CD4-positive, alpha-beta T cell treated with Interleukin-6 at 100 ng/mL for 8 hours (primary cell): ENCODE results near the gene CLEC4D.
"Not testable (repeated sequence)": the region's sequence is repeated elsewhere in the genome, so short reads cannot be mapped to it uniquely, and the experiment has no call there.

ENCODE experiments used
- DNase-seq: peaks from one replicate; pipeline ENCODE4 v3.0.0-alpha.2; 2020; ENCODE audit warnings: mixed read lengths, low spot score

CLEC4D gene

DNA sequence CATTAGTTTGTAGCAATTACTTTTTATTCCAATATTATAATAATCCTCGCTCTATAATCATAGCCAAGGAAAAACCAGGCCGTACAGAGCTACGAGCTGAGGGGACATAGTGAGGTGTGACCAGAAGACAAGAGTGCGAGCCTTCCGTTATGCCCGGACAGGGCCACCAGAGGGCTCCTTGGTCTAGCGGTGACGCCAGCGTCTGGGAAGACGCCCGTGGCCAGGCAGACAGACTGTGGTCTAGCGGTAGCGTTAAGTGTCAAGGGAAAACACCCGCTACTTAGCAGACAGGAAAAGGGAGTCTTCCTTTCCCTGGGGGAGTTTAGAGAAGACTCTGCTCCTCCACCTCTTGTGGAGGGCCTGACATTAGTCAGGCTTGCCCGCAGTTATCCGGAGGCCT is 24.5 kb downstream of the CLEC4D start:
- not testable (repeated sequence) for DNase-seq

DNA sequence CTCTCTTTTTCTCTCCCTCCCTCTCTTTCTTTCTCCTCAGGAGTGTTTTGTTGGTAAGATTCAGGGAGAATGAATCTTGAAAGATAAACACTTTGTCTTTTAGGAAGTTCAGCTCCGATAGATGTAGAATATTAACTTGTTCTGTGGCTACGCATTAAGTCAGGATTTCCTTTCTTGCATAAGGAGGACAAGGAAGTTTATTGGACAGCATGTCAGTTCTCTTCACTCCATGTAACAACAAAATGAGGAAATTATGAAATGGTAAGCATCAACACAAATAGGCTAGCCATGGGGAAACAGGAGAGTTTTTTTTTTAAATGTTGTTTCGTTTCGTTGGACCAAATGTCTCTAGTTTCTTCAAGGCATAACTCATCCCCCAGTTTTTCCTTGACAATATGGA is 27.5 kb downstream of the CLEC4D start, which contains the start of gene CLEC4E:
Gene CLEC4E, minus strand, starts transcription at position 75 of the 400 bp plus-strand sequence. CDS start 108 bp downstream, outside the sequence.
- DNase-seq, result not testable (repeated sequence)

DNA sequence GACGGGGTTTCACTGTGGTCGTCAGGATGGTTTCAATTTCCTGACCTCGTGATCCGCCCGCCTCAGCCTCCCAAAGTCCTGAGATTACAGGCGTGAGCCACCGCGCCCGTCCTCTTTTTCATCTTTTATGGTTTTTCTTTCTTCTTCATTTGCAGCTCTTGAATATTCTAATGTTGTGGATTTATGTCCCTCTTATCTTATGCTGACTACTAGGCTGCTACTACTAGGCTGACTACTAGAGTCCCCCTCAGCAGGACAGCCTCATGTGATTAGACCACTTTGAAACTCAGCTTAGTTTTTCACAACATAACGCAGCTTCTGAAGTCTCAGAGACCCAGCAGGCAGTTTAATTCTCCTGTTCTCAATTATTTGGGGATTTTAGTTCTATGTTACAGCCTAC is 28.3 kb downstream of the CLEC4D start:
- DNase-seq, result no peak

DNA sequence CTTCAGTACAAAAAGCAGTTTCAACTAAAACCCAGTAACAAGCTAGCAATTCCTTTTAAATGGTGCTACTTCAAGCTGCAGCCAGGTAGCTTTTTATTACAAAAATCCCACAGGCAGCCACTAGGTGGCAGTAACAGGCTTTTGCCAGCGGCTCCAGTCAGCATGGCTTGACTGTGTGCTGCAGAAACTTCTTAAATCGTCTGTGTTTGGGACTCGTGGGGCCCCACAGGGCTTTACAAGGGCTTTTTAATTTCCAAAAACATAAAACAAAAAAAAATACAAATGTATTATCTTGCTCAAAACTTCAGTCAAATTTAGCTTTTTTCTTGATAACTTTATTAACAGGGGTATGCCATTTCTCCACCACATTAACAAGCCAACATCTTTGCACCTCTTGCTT is 31.0 kb downstream of the CLEC4D start:
- DNase-seq, result peak; percentile 73

DNA sequence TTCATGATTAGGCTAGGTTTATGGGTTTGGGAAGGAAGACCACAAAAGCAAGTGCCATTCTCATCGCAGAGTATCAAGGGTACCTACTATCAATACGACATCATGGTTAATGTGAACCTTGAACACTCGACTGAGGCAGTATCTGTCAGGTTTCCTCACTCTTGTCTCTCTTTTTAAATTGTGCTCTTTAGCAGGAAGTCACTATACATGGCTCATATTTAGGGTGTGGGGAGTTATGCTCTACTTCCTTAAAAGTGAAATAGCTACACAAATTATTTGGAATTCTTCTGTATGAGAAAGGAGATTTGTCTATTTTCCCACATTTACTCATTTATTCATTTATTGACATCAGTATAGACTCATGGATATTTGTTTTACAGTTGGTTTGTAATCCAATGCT is 33.3 kb downstream of the CLEC4D start:
- DNase-seq, result no peak

DNA sequence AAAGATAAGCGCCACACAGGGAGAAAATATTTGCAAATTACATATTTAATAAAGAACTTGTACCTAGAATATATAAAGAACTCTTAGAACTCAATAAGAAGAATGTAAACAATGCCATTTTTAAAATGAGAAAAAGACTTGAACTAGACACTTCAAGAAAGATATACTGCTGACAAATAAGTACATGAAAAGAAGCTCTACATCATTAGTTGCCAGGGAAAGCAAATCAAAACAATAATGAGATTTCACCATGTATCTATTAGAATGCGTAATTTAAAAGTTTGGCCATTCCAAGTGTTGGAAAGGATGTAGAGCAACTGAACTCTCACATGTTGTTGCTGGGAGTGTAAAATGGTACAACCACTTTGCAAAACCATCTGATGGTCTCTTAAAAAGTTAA is 34.3 kb downstream of the CLEC4D start:
- no peak for DNase-seq

DNA sequence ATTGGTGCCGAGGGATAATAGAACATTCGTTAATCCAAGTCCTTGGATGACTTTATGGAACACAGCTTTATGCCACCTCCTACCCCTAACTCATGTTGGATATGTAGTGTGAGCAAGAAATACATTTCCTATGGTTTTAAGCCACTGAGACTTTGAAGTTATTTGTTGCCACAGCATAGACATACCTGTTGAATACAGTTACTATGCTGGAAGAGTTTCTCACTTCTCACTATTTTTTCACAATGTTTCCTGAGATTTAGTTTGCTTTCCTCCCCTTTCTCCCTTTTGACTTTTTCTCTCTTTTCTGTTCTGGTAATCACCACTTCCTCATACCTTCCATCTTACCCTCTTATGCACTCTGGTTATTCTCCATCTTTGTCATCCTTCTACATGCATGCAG is 34.9 kb downstream of the CLEC4D start:
- no peak for DNase-seq

DNA sequence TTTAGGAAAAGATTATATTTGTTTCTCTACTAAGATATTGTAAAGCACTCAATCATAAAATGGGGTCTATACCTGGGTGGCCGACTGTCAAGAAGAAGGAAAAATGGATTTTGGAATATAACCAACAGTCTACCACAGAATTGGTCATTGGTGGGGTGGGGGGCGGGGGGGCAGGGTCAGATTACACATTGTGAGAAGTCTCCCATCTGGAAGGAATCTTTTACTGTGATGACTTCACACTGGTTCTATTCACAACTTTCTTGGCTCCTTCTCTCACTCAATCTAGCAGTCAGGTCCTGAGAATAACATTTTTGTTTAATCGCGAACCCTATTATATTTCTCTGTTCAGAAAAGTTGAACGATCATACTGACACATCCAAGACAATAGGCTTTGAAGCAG is 36.1 kb downstream of the CLEC4D start:
- DNase-seq, result no peak

DNA sequence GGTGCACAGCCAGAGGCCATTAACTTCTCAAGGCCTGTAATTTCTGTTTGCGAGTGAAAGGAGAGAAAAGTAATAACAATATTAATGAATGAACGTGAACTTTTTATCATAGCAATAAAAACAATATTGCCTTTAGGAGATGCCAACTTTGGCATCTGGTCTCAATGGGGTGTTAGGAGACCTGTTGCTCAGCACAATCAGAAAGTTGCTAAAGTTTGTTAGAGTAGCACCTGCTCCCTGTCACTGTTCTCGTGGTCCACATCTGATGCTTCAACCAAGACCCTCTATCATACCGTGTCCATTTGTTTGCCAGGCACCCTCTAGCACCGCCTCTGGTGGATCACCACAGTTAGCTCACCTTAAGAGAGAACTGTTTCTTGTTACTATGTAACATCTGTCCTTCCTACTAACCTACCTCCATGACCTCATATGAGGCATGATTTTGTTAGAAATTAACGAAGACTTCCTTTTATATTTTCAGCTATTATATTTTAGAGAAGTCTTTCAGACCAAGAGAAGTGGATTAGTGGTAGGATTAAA is 39.9 kb downstream of the CLEC4D start:
- DNase-seq, result no peak

DNA sequence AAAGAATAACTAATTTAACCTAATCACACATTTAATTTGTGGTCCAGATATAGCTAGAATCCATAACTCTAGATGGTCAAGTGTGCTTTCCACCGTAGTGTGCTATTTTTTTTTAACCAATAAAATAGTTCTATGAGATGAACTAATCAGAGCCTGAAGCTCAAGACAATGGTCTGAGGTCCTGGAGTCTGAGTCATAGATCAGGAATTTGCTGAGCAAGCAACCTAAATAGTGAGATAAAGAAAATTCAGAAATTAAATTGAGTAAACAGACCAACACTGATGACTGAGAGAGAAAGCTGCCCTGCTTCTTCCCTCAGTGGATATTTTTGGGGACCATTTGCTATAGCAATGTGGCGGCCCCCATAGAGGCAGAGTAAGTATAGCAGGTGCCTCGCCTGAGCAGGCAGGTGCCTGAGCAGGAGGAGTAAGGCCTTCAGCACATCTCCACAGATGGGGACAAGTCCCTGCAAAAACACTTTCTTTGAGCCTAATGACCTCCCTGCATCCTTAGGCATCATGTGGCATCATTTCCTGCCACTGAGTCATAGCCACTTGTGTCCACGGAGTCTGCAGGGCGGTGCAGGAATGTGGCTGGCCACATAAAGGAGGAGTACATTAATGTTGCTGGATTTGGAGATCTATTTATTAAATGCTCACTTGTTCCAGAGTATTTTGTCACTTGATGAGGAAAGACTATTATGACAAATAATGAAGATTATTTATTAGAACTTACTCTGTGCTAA is 41.3 kb downstream of the CLEC4D start:
- no peak for DNase-seq

DNA sequence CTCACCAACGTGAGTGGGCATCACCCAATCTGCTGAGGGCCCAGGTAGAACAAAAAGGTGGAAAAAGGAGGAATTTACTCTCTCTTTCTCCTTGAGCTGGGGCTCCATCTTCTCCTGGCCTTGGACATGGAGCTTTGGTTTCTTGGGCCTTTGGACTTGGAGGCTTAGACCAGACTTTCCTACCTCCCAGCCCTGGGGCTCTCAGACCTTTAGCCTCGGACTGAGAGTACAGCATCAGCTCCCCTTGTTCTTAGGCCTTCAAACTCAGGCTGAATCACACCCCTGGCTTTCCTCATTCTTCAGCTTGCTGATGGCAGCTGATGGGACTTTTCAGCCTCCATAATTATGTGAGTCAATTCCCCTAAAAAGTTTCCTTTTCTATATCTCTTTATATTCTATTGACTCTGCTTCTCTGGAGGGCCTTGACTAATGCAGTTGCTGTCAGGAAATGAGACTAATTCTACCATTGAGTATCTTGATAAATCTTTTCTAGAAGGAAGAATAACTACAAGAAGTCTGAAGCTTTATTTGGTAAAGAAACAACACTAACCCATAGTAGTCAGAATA is 43.3 kb downstream of the CLEC4D start:
- no peak for DNase-seq

DNA sequence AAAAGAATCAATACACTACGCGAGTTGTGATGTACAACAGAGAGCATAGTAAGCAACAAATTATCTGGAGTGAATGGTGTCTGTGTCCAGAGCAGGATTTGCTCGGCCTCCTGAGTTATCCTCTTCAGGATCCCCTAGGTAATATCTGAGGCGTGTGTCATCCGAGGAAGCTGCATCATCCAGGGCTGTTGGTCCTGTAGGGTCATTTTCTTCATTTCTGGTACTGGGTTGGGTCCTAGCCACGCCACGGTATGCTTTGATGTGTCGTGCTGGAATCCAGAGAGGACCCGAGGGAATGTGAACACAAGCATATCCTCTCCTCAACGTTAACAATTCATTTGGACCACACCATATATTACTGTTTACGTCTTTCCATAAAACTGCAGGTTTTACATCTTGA is 46.4 kb downstream of the CLEC4D start:
- no peak for DNase-seq

DNA sequence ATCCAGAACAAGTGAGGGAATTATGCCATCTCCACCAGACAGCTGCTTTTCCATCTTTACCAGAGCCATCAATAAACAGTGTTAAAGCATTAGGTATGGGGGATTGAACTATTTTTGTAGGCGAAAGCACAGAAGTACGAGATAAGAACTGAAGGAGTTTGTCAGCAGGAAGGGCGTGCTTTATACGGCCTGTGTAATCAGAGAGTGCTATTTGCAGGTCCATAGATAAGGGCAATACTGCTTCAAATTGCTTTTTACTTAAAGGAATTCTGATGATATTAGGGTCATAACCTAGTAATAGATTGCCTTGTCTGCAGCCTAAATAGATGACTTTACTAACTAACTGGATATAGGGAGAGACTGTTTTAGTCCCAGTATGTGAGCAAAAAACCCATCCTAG is 47.7 kb downstream of the CLEC4D start:
- DNase-seq, result no peak

DNA sequence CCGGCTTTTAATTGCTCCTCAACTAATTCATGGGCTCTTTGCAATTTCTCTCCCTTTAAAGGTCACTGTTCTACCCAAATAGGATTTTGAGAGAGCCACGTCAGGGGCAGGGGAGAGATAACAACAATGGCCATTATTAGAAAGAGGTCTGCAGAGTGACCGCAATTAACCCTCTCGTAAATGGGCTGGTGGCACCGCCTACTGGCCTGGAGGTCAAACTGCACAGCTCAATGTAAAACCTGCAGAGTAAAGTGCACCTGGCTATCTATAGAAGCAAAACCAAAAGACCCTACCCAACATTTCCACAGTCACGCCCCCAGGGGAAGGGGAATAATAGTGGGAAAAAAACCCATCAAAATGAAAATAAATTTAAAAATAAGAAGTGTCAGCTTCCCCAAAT is 49.0 kb downstream of the CLEC4D start:
- no peak for DNase-seq

DNA sequence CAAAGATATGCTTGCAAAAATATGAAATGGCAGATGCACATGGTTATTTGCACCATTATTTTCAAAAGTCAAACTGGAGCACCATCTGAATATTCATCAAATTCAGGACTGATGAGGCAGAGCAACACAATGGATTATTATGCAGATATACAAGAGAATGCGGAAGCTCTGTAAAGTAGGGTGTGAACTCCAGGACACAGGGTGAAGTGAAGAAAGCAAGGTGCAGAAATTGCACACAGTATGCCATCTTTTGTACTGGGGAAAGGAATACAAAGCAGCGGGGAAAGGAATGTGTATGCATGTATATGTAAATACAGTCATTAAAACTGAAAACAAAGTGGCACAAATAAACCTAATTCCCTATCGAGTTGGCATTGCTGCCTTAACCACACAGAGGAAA is 50.1 kb downstream of the CLEC4D start:
- DNase-seq, result no peak

DNA sequence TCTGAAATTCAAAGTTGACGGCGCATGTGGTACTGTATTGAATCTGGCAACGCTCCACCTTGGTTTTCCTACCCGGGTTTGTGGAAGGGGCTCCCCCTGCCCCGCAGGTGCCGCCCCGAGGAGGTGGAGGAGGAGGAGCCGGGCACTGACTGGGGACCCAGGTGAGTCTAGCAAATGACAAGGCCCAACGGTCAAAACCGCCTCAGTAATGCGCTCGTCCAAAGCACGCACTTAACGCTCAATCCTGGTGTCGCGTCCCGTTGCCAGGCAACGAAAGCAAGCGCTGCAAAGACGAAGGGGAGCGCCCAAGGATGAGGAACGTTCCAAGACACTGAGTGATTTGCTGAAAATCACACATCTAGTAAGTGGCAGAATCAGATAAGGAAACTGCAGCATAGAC is 51.4 kb downstream of the CLEC4D start:
- DNase-seq, result no peak

DNA sequence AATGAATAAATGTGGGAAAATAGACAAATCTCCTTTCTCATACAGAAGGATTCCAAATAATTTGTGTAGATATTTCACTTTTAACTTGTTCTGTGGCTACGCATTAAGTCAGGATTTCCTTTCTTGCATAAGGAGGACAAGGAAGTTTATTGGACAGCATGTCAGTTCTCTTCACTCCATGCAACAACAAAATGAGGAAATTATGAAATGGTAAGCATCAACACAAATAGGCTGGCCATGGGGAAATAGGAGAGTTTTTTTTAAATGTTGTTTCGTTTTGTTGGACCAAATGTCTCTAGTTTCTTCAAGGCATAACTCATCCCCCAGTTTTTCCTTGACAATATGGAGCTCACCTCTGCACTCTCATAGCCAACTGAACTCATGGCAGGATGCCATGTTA is 52.7 kb downstream of the CLEC4D start:
- not testable (repeated sequence) for DNase-seq

DNA sequence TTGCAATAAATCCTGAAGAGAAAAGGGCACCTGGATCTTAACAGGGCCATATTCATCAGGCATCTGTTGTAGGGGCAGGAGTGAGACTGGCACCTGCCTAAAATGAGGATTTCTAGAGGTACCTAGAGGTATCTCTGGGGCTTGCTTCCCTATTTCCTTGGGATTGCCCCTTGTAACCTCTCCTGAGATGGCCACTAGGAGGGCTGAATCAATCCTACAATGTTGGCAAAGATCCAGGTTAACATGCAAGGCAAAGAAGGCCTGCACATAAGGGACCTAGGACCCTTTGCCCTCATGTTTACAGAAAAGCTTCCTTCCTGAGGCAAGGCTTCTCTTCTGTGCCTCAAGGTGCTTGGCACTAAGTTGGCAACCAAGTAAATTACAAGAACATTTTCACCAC is 53.2 kb downstream of the CLEC4D start:
- no peak for DNase-seq
